ENCODE data around the gene DLK1. TPM values are rescaled to one million over a fixed set of nuclear protein-coding genes. Genes with fewer than 3 reads are reported as not detected.

DLK1 gene
- polyA plus RNA-seq, 1 of the 3 experiments (the other 2 are of a cell fraction) = 1.7 TPM

GRCh38 chr14:100721568-100721967 lies 5.1 kb upstream of the DLK1 start:
- peaks cover 0 to 85% of the 10 kb centered on the region in 2 experiments; a peak in 1 of 4 replicates for H3K4me1 ChIP-seq (ENCODE audit: control insufficient read depth in 1 of 2, insufficient read depth in 2 of 2, low read depth in 1 of 2, low read length in 1 of 2)
- H3K27ac ChIP-seq (ENCODE audit: low read depth in 2 of 2, low read length in 1 of 2) = no peak overlapping the region; a peak in 1 of 4 replicates
- no peaks in the 10 kb centered on the region for H3K9me3 ChIP-seq
- ChIA-PET CTCF (interaction anchor here (1.0 to 1.9 kb wide), 4 partner anchors 58 to 304 kb away, joined by 3 to 8 read pairs (median 4); no protein-coding TSS in a partner anchor), POLR2A (interaction anchor here (1.0 to 1.4 kb wide), 2 partner anchors 9 to 281 kb away, joined by 4 read pairs; no protein-coding TSS in a partner anchor)
- no peak for DNase-seq
- no peak overlapping the region for H3K9ac ChIP-seq
- H3K9me2 ChIP-seq = no peaks in the 10 kb centered on the region
- H3K27me3 ChIP-seq (ENCODE audit: insufficient read depth) = no peaks in the 10 kb centered on the region; the same call in 1 of the 2 replicates
- TF ChIP-seq NRF1 (IDR thresholded peaks at IDR 0.05; ENCODE audit: low read depth, low read length) (no peak), SIN3A (IDR thresholded peaks at IDR 0.05; ENCODE audit: borderline replicate concordance, low read depth, low read length) (no peak), TCF12 (IDR thresholded peaks at IDR 0.05) (no peak), TEAD4 (IDR thresholded peaks at IDR 0.05; ENCODE audit: borderline replicate concordance, insufficient read depth) (no peak), GABPA (IDR thresholded peaks at IDR 0.05; ENCODE audit: low read depth) (no peak), PBX3 (IDR thresholded peaks at IDR 0.05) (no peak), NFIC (IDR thresholded peaks at IDR 0.05; ENCODE audit: borderline replicate concordance) (no peak)
- TF ChIP-seq, protein P1, sequence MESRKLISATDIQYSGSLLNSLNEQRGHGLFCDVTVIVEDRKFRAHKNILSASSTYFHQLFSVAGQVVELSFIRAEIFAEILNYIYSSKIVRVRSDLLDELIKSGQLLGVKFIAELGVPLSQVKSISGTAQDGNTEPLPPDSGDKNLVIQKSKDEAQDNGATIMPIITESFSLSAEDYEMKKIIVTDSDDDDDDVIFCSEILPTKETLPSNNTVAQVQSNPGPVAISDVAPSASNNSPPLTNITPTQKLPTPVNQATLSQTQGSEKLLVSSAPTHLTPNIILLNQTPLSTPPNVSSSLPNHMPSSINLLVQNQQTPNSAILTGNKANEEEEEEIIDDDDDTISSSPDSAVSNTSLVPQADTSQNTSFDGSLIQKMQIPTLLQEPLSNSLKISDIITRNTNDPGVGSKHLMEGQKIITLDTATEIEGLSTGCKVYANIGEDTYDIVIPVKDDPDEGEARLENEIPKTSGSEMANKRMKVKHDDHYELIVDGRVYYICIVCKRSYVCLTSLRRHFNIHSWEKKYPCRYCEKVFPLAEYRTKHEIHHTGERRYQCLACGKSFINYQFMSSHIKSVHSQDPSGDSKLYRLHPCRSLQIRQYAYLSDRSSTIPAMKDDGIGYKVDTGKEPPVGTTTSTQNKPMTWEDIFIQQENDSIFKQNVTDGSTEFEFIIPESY (IDR thresholded peaks at IDR 0.05; ENCODE audit: borderline replicate concordance, low read depth) = no peak
- no peaks in the 10 kb centered on the region for H3K36me3 ChIP-seq (replicated peaks in 1 of 2; ENCODE audit: control insufficient read depth in 1 of 2, insufficient read depth in 2 of 2, low read length in 1 of 2)
- no peaks in the 10 kb centered on the region for H3F3A ChIP-seq (replicated peaks; ENCODE audit: insufficient read depth)
- no peaks in the 10 kb centered on the region for H3K79me2 ChIP-seq (ENCODE audit: insufficient read depth)
- no peak overlapping the region for H2AFZ ChIP-seq (ENCODE audit: low read depth)
- 52% methylated on average over 5 of the region's 5 CpGs for WGBS (ENCODE audit: low lambda C conversion rate)
- H3K4me3 ChIP-seq (ENCODE audit: low read depth in 2 of 2, low read length in 1 of 2) = no peak overlapping the region
- no peaks in the 10 kb centered on the region for H4K20me1 ChIP-seq (ENCODE audit: insufficient read depth)
- no peak overlapping the region for H3K4me2 ChIP-seq

DNA sequence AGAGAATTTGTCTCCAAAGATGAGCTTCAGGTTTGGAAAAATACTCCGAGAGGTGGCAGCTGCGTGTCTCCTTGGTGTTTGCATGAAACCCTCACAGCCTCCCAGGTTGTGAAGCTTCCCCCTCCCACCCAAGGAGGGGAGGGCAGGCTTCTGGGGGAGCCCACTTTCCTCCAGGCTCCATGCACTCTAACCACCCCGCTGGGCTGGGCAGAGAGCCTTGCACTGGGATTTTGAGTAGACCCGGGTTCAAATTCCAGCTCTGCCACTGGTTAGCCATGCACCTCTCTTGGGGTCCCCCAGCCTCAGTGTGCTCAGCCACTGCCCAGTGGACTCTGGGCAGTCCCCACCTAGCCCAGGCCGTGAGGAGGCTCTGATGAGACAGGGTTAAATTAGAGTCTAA lies 4.3 kb upstream of the DLK1 start:
- no peaks in the 10 kb centered on the region for H3K9me2 ChIP-seq
- CTCF ChIA-PET = interaction anchor here (1.2 to 1.9 kb wide), 4 partner anchors 17 to 305 kb away, joined by 3 to 8 read pairs (median 4); no protein-coding TSS in a partner anchor
- H3K27me3 ChIP-seq (ENCODE audit: insufficient read depth) = peaks cover 5% of the 10 kb centered on the region; the same call in 1 of the 2 replicates
- no peak for TF ChIP-seq RAD21 (IDR thresholded peaks at IDR 0.05; ENCODE audit: low read length)
- no peak overlapping the region for H3K9ac ChIP-seq
- H3K9me3 ChIP-seq = no peaks in the 10 kb centered on the region
- H4K20me1 ChIP-seq (ENCODE audit: insufficient read depth) = no peaks in the 10 kb centered on the region
- no peaks in the 10 kb centered on the region for H3F3A ChIP-seq (replicated peaks; ENCODE audit: insufficient read depth)
- no peak for DNase-seq
- no peaks in the 10 kb centered on the region for H3K36me3 ChIP-seq (replicated peaks in 1 of 2; ENCODE audit: control insufficient read depth in 1 of 2, insufficient read depth in 2 of 2, low read length in 1 of 2)
- H3K79me2 ChIP-seq (ENCODE audit: insufficient read depth) = no peaks in the 10 kb centered on the region
- POLR2A ChIA-PET = interaction anchor here (1.0 to 2.0 kb wide), 3 partner anchors 8 to 281 kb away, joined by 4 to 9 read pairs (median 4); no protein-coding TSS in a partner anchor
- no peak overlapping the region for H3K4me2 ChIP-seq
- no peak overlapping the region for H3K4me3 ChIP-seq (ENCODE audit: low read depth in 2 of 2, low read length in 1 of 2)
- H3K27ac ChIP-seq (ENCODE audit: low read depth in 2 of 2, low read length in 1 of 2) = no peak overlapping the region; a peak in 1 of 4 replicates
- WGBS (ENCODE audit: low lambda C conversion rate) = 67% methylated on average over 2 of the region's 5 CpGs
- no peak overlapping the region for H2AFZ ChIP-seq (ENCODE audit: low read depth)
- peaks cover 0 to 82% of the 10 kb centered on the region in 2 experiments; a peak in 1 of 4 replicates for H3K4me1 ChIP-seq (ENCODE audit: control insufficient read depth in 1 of 2, insufficient read depth in 2 of 2, low read depth in 1 of 2, low read length in 1 of 2)

All from SK-N-SH (cell line).